GM23338 (cell line): ENCODE measurements around the gene IGFBP7. TPM values are rescaled to one million over a fixed set of nuclear protein-coding genes. Genes with fewer than 3 reads are reported as not detected.

ENCODE experiments used
- ATAC-seq: fragments of 200-7000 bp; cut with Tn5 transposase; 3 replicates; pipeline ENCODE4 v1.9.1; 2020
- DNase-seq: peaks from one replicate; pipeline ENCODE4 v3.0.0-alpha.2; 2015; ENCODE audit warnings: low spot score
- H2AFZ ChIP-seq: fragments of 200-600 bp; sonication (generic); 2 replicates; pipeline ENCODE4 v1.8.0; 2016; ENCODE audit warnings: antibody characterized with exemption, mild to moderate bottlenecking, moderate library complexity
- H3F3A ChIP-seq: fragments of 200-600 bp; sonication (generic); replicated peaks from 2 replicates; pipeline ENCODE4 v1.8.0; 2017; ENCODE audit warnings: antibody characterized with exemption, mixed run types, low read depth
- H3K27ac ChIP-seq: fragments of 200-600 bp; sonication (generic); 2 replicates; pipeline ENCODE4 v1.6.1; 2016; ENCODE audit warnings: low read depth
- H3K27me3 ChIP-seq: fragments of 200-600 bp; sonication (generic); 2 replicates; pipeline ENCODE4 v1.8.0; 2016; ENCODE audit warnings: mild to moderate bottlenecking, mixed run types, moderate library complexity; ENCODE audit not compliant: insufficient read depth
- H3K36me3 ChIP-seq: fragments of 200-600 bp; sonication (generic); 2 replicates; pipeline ENCODE4 v1.8.0; 2016; ENCODE audit warnings: mild to moderate bottlenecking; ENCODE audit not compliant: insufficient read depth
- H3K4me1 ChIP-seq: fragments of 200-600 bp; sonication (generic); 2 replicates; pipeline ENCODE4 v1.8.0; 2016; ENCODE audit warnings: mild to moderate bottlenecking, moderate library complexity; ENCODE audit not compliant: insufficient read depth
- H3K4me2 ChIP-seq: fragments of 200-600 bp; sonication (generic); 2 replicates; pipeline ENCODE4 v1.7.1; 2017; ENCODE audit warnings: mixed run types
- H3K4me3 ChIP-seq: fragments of 200-600 bp; sonication (generic); 2 replicates; pipeline ENCODE4 v1.6.1; 2016; ENCODE audit warnings: mixed run types
- H3K79me2 ChIP-seq: fragments of 200-600 bp; sonication (generic); replicated peaks from 2 replicates; pipeline ENCODE4 v1.8.0; 2017; ENCODE audit warnings: mild to moderate bottlenecking; ENCODE audit not compliant: insufficient read depth
- H3K9me2 ChIP-seq: fragments of 200-600 bp; sonication (generic); 2 replicates; pipeline ENCODE4 v1.8.0; 2017; ENCODE audit not compliant: insufficient read depth
- H4K20me1 ChIP-seq: fragments of 200-600 bp; sonication (generic); replicated peaks from 2 replicates; pipeline ENCODE4 v1.8.0; 2017; ENCODE audit warnings: mild to moderate bottlenecking; ENCODE audit not compliant: insufficient read depth
- H3K27ac Mint-ChIP-seq: 2 replicates; pipeline ENCODE4 v1.8.0; 2020; ENCODE audit warnings: inconsistent platforms, mild to moderate bottlenecking, moderate library complexity, mixed read lengths
- H3K27me3 Mint-ChIP-seq: 3 replicates; pipeline ENCODE4 v1.8.0; 2022; ENCODE audit warnings: low read depth, mild to moderate bottlenecking, moderate library complexity, mixed read lengths, inconsistent platforms; ENCODE audit not compliant: insufficient read depth, poor library complexity
- H3K36me3 Mint-ChIP-seq: 3 replicates; pipeline ENCODE4 v1.8.0; 2021; ENCODE audit warnings: low read depth, mild to moderate bottlenecking, inconsistent platforms, moderate library complexity, mixed read lengths
- H3K4me1 Mint-ChIP-seq: 3 replicates; pipeline ENCODE4 v1.8.0; 2020; ENCODE audit warnings: mild to moderate bottlenecking, inconsistent platforms, mixed read lengths
- H3K4me3 Mint-ChIP-seq: 3 replicates; pipeline ENCODE4 v1.8.0; 2021; ENCODE audit warnings: moderate library complexity, mild to moderate bottlenecking, inconsistent platforms, mixed read lengths
- H3K9me3 Mint-ChIP-seq: 3 replicates; pipeline ENCODE4 v1.8.0; 2020; ENCODE audit warnings: moderate library complexity, mild to moderate bottlenecking, inconsistent platforms, mixed read lengths
- ETS1 ChIP-seq: IDR thresholded peaks from 2 replicates; pipeline ENCODE4 v1.6.1; 2016; ENCODE audit warnings: antibody characterized with exemption
- EZH2 ChIP-seq: fragments of 200-600 bp; sonication (generic); IDR thresholded peaks from one replicate; pipeline ENCODE4 v1.8.0; 2017; ENCODE audit warnings: antibody characterized with exemption, mild to moderate bottlenecking, low read depth; ENCODE audit not compliant: unreplicated experiment
- JUNB ChIP-seq: IDR thresholded peaks from one replicate; pipeline ENCODE4 v1.6.1; 2016; ENCODE audit warnings: antibody characterized with exemption; ENCODE audit not compliant: unreplicated experiment
- NANOG ChIP-seq: IDR thresholded peaks from 2 replicates; pipeline ENCODE4 v1.6.1; 2016; ENCODE audit warnings: antibody characterized with exemption, borderline replicate concordance
- POLR2AphosphoS5 ChIP-seq: IDR thresholded peaks from 2 replicates; pipeline ENCODE4 v1.6.1; 2016; ENCODE audit warnings: antibody characterized with exemption, low read depth
- ZNF331 ChIP-seq: fragments of 250-450 bp; sonication (Bioruptor Pico); IDR thresholded peaks from 2 replicates; pipeline ENCODE4 v1.5.0; 2020; ENCODE audit warnings: low read depth, mild to moderate bottlenecking, moderate library complexity
- polyA plus RNA-seq: library from polyadenylated mRNA; unstranded; fragments of >200 nt; fragmentation: Nextera tagmentation; extraction: Ambion mirVana; gene quantifications from 2 replicates; pipeline ENCODE4 v1.2.1, GENCODE V29; 2016
- total RNA-seq: library from RNA; depleted of rRNA; stranded (reverse); fragments of >200 nt; shearing (Covaris generic); gene quantifications from 2 replicates; pipeline ENCODE4 v1.2.3, GENCODE V29; 2014
- TF ChIP-seq, protein P1 (sequence below): fragments of 250-450 bp; sonication (Bioruptor Pico); IDR thresholded peaks from 2 replicates; pipeline ENCODE4 v1.5.0; 2020; ENCODE audit warnings: mild to moderate bottlenecking, moderate library complexity
- TF ChIP-seq, protein P2 (sequence below): IDR thresholded peaks from one replicate; pipeline ENCODE4 v1.6.1; 2018; ENCODE audit warnings: antibody characterized with exemption; ENCODE audit not compliant: unreplicated experiment

IGFBP7 gene
- total and polyA plus RNA-seq, 2 experiments from 2014 or later, result 0.49 to 7.9 TPM

DNA sequence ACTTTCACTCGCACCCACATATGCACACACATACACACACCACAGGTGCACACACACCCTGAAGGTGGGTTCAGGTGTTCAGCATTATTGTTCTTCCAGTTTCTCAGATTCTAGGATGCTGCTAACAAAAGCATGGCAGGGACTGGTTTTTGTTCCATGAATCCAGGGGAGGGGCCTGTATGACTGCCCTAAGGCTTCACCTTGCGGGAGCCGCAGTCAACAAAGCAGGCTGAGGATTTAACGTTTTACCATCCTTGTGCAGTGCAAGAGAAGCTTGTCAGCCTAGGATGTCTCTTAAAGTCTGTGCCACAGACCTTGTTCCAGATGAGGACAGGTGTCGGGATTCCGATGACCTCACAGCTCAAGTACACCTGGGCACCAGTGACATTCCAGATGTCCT is 69.7 kb downstream of the IGFBP7 start:
- no peak overlapping the region for H3K4me3 ChIP-seq
- no peaks in the 10 kb centered on the region for H3K27me3 ChIP-seq
- Mint-ChIP-seq H3K27ac (no peak overlapping the region), H3K36me3 (no peaks in the 10 kb centered on the region), H3K4me1 (peaks cover 4% of the 10 kb centered on the region; the same call in 1 of the 3 replicates), H3K4me3 (no peak overlapping the region), H3K9me3 (no peaks in the 10 kb centered on the region), H3K27me3 (peaks cover 3% of the 10 kb centered on the region)
- no peaks in the 10 kb centered on the region for H3K4me1 ChIP-seq
- no peaks in the 10 kb centered on the region for H4K20me1 ChIP-seq
- TF ChIP-seq NANOG (no peak), ETS1 (no peak)
- H3K27ac ChIP-seq, result no peak overlapping the region
- no peaks in the 10 kb centered on the region for H3F3A ChIP-seq
- no peaks in the 10 kb centered on the region for H3K9me2 ChIP-seq
- H3K4me2 ChIP-seq, result no peak overlapping the region
- DNase-seq (peak; percentile 4), ATAC-seq (no peak; the same call in 2 of the 3 replicates)
- no peaks in the 10 kb centered on the region for H3K79me2 ChIP-seq
- H3K36me3 ChIP-seq, result no peaks in the 10 kb centered on the region
- H2AFZ ChIP-seq, result peak overlapping the region; percentile 76

DNA sequence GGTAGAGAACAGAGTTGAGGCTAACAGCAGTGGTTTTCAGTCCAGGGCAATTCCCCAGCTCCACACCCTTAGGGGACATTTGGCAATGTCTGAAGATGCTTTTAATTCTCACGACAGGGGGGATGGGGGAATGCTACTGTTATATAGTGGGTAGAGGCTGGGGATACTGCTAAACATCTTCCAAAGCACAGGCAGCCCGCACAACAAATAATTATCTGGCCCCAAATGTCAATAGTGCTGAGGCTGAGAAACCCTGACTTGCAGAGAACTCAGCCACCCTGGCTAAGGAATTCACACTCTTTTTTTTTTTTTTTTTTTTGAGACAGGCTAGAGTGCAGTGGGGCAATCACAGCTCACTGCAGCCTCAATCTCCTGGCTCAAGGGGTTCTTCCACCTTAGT is 70.8 kb downstream of the IGFBP7 start:
- no peak for DNase-seq
- Histone ChIP-seq H3K4me2 (no peak overlapping the region), H3K27me3 (no peaks in the 10 kb centered on the region), H2AFZ (no peak overlapping the region), H4K20me1 (no peaks in the 10 kb centered on the region), H3K36me3 (no peaks in the 10 kb centered on the region), H3K4me1 (no peaks in the 10 kb centered on the region), H3K27ac (no peak overlapping the region), H3K79me2 (no peaks in the 10 kb centered on the region), H3F3A (no peaks in the 10 kb centered on the region), H3K9me2 (no peaks in the 10 kb centered on the region), H3K4me3 (no peak overlapping the region)
- H3K36me3 Mint-ChIP-seq, result no peaks in the 10 kb centered on the region
- ATAC-seq, result no peak
- H3K4me1 Mint-ChIP-seq, result peaks cover 4% of the 10 kb centered on the region; the same call in 1 of the 3 replicates
- H3K4me3 Mint-ChIP-seq, result no peak overlapping the region
- peaks cover 3% of the 10 kb centered on the region for H3K27me3 Mint-ChIP-seq
- no peaks in the 10 kb centered on the region for H3K9me3 Mint-ChIP-seq
- no peak overlapping the region for H3K27ac Mint-ChIP-seq
- TF ChIP-seq, protein P1, sequence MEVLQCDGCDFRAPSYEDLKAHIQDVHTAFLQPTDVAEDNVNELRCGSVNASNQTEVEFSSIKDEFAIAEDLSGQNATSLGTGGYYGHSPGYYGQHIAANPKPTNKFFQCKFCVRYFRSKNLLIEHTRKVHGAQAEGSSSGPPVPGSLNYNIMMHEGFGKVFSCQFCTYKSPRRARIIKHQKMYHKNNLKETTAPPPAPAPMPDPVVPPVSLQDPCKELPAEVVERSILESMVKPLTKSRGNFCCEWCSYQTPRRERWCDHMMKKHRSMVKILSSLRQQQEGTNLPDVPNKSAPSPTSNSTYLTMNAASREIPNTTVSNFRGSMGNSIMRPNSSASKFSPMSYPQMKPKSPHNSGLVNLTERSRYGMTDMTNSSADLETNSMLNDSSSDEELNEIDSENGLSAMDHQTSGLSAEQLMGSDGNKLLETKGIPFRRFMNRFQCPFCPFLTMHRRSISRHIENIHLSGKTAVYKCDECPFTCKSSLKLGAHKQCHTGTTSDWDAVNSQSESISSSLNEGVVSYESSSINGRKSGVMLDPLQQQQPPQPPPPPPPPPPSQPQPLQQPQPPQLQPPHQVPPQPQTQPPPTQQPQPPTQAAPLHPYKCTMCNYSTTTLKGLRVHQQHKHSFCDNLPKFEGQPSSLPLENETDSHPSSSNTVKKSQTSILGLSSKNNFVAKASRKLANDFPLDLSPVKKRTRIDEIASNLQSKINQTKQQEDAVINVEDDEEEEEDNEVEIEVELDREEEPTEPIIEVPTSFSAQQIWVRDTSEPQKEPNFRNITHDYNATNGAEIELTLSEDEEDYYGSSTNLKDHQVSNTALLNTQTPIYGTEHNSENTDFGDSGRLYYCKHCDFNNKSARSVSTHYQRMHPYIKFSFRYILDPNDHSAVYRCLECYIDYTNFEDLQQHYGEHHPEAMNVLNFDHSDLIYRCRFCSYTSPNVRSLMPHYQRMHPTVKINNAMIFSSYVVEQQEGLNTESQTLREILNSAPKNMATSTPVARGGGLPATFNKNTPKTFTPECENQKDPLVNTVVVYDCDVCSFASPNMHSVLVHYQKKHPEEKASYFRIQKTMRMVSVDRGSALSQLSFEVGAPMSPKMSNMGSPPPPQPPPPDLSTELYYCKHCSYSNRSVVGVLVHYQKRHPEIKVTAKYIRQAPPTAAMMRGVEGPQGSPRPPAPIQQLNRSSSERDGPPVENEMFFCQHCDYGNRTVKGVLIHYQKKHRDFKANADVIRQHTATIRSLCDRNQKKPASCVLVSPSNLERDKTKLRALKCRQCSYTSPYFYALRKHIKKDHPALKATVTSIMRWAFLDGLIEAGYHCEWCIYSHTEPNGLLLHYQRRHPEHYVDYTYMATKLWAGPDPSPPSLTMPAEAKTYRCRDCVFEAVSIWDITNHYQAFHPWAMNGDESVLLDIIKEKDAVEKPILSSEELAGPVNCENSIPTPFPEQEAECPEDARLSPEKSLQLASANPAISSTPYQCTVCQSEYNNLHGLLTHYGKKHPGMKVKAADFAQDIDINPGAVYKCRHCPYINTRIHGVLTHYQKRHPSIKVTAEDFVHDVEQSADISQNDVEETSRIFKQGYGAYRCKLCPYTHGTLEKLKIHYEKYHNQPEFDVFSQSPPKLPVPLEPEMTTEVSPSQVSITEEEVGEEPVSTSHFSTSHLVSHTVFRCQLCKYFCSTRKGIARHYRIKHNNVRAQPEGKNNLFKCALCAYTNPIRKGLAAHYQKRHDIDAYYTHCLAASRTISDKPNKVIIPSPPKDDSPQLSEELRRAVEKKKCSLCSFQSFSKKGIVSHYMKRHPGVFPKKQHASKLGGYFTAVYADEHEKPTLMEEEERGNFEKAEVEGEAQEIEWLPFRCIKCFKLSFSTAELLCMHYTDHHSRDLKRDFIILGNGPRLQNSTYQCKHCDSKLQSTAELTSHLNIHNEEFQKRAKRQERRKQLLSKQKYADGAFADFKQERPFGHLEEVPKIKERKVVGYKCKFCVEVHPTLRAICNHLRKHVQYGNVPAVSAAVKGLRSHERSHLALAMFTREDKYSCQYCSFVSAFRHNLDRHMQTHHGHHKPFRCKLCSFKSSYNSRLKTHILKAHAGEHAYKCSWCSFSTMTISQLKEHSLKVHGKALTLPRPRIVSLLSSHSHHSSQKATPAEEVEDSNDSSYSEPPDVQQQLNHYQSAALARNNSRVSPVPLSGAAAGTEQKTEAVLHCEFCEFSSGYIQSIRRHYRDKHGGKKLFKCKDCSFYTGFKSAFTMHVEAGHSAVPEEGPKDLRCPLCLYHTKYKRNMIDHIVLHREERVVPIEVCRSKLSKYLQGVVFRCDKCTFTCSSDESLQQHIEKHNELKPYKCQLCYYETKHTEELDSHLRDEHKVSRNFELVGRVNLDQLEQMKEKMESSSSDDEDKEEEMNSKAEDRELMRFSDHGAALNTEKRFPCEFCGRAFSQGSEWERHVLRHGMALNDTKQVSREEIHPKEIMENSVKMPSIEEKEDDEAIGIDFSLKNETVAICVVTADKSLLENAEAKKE (CRISPR knock-in tag), result no peak
- TF ChIP-seq ETS1 (no peak), JUNB (no peak), POLR2AphosphoS5 (no peak), EZH2 (no peak), ZNF331 (CRISPR knock-in tag) (no peak)
- TF ChIP-seq, protein P2, sequence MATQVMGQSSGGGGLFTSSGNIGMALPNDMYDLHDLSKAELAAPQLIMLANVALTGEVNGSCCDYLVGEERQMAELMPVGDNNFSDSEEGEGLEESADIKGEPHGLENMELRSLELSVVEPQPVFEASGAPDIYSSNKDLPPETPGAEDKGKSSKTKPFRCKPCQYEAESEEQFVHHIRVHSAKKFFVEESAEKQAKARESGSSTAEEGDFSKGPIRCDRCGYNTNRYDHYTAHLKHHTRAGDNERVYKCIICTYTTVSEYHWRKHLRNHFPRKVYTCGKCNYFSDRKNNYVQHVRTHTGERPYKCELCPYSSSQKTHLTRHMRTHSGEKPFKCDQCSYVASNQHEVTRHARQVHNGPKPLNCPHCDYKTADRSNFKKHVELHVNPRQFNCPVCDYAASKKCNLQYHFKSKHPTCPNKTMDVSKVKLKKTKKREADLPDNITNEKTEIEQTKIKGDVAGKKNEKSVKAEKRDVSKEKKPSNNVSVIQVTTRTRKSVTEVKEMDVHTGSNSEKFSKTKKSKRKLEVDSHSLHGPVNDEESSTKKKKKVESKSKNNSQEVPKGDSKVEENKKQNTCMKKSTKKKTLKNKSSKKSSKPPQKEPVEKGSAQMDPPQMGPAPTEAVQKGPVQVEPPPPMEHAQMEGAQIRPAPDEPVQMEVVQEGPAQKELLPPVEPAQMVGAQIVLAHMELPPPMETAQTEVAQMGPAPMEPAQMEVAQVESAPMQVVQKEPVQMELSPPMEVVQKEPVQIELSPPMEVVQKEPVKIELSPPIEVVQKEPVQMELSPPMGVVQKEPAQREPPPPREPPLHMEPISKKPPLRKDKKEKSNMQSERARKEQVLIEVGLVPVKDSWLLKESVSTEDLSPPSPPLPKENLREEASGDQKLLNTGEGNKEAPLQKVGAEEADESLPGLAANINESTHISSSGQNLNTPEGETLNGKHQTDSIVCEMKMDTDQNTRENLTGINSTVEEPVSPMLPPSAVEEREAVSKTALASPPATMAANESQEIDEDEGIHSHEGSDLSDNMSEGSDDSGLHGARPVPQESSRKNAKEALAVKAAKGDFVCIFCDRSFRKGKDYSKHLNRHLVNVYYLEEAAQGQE, result no peak
